ENCODE results near the gene ITGA11. TPM values are rescaled to one million over a fixed set of nuclear protein-coding genes. Genes with fewer than 3 reads are reported as not detected.

The ITGA11 gene
- polyA plus RNA-seq, 1 donor, result 3.7 TPM

- no peak for DNase-seq (ENCODE audit: low read depth)
Measured at GRCh38 chr15:68311859-68312557, 120.0 kb downstream of the ITGA11 start.

- no peak for DNase-seq (ENCODE audit: low read depth)
Measured at GRCh38 chr15:68311464-68311835, 120.5 kb downstream of the ITGA11 start.

GRCh38 chr15:68310804-68311463, 121.0 kb downstream of the ITGA11 start:
- DNase-seq (ENCODE audit: low read depth), result no peak

- DNase-seq (ENCODE audit: low read depth), result no peak
Measured at GRCh38 chr15:68310178-68310803, 121.7 kb downstream of the ITGA11 start.

- DNase-seq (ENCODE audit: low read depth), result no peak
Measured at GRCh38 chr15:68309024-68309423, 122.9 kb downstream of the ITGA11 start.

GRCh38 chr15:68307131-68307928, 124.6 kb downstream of the ITGA11 start:
- no peak for DNase-seq (ENCODE audit: low read depth)

GRCh38 chr15:68305420-68305871, 126.5 kb downstream of the ITGA11 start:
- DNase-seq (ENCODE audit: low read depth), result no peak

GRCh38 chr15:68304589-68305337, 127.2 kb downstream of the ITGA11 start:
- no peak for DNase-seq (ENCODE audit: low read depth)

- DNase-seq (ENCODE audit: low read depth), result no peak
Measured at GRCh38 chr15:68303560-68304436, 128.2 kb downstream of the ITGA11 start.

- no peak for DNase-seq (ENCODE audit: low read depth)
Measured at GRCh38 chr15:68303134-68303533, 128.8 kb downstream of the ITGA11 start.

- no peak for DNase-seq (ENCODE audit: low read depth)
Measured at GRCh38 chr15:68302729-68303128, 129.2 kb downstream of the ITGA11 start.

- DNase-seq (ENCODE audit: low read depth), result no peak
Measured at GRCh38 chr15:68301301-68301700, 130.7 kb downstream of the ITGA11 start.

- no peak for DNase-seq (ENCODE audit: low read depth)
Measured at GRCh38 chr15:68300115-68300940, 131.6 kb downstream of the ITGA11 start.

GRCh38 chr15:68299436-68299835, 132.5 kb downstream of the ITGA11 start:
- DNase-seq (ENCODE audit: low read depth), result no peak

- no peak for DNase-seq (ENCODE audit: low read depth)
Measured at GRCh38 chr15:68298882-68299381, 133.0 kb downstream of the ITGA11 start.

- no peak for DNase-seq (ENCODE audit: low read depth)
Measured at GRCh38 chr15:68298336-68298735, 133.6 kb downstream of the ITGA11 start.

GRCh38 chr15:68295014-68295805, 136.8 kb downstream of the ITGA11 start:
- no peak for DNase-seq (ENCODE audit: low read depth)

GRCh38 chr15:68292967-68293366, 139.0 kb downstream of the ITGA11 start:
- no peak for DNase-seq (ENCODE audit: low read depth)

Measured in forelimb muscle (tissue), 1 donor.